ENCODE results near the gene PKDREJ. TPM values are rescaled to one million over a fixed set of nuclear protein-coding genes. Genes with fewer than 3 reads are reported as not detected.

The PKDREJ gene
- polyA plus RNA-seq, 1 of the 3 experiments (the other 2 are of a cell fraction) = not detected

GRCh38 chr22:46239261-46240048 is 23.7 kb downstream of the PKDREJ start:
- Histone ChIP-seq H3K27me3 (ENCODE audit: insufficient read depth) (no peaks in the 10 kb centered on the region), H2AFZ (ENCODE audit: low read depth) (no peak overlapping the region), H3K4me1 (ENCODE audit: control insufficient read depth in 1 of 2, insufficient read depth in 2 of 2, low read depth in 1 of 2, low read length in 1 of 2) (peaks cover 0 to 63% of the 10 kb centered on the region in 2 experiments; a peak in 2 of 4 replicates), H3K9me3 (no peaks in the 10 kb centered on the region), H3K36me3 (replicated peaks in 1 of 2; ENCODE audit: control insufficient read depth in 1 of 2, insufficient read depth in 2 of 2, low read length in 1 of 2) (peaks cover 0 to 27% of the 10 kb centered on the region in 2 experiments), H3K9ac (no peak overlapping the region), H3K27ac (ENCODE audit: low read depth in 2 of 2, low read length in 1 of 2) (peak overlapping the region in 1 of 2 experiments; percentile 99; a peak in 2 of 4 replicates), H3K4me2 (no peak overlapping the region), H3K4me3 (ENCODE audit: low read depth in 2 of 2, low read length in 1 of 2) (no peak overlapping the region), H4K20me1 (ENCODE audit: insufficient read depth) (no peaks in the 10 kb centered on the region), H3K79me2 (ENCODE audit: insufficient read depth) (no peaks in the 10 kb centered on the region), H3F3A (replicated peaks; ENCODE audit: insufficient read depth) (no peaks in the 10 kb centered on the region), H3K9me2 (no peaks in the 10 kb centered on the region)
- no peak for TF ChIP-seq MEF2A (IDR thresholded peaks at IDR 0.05; ENCODE audit: borderline replicate concordance, low read depth)
- POLR2A ChIA-PET = no interaction called here
- CTCF ChIA-PET = interaction anchor here (3.9 kb wide), 1 partner anchor 117 kb away, joined by 15 read pairs; no protein-coding TSS in a partner anchor
- no peak for DNase-seq
- WGBS (ENCODE audit: low lambda C conversion rate) = 95% methylated on average over 17 of the region's 20 CpGs

GRCh38 chr22:46238541-46238940 is 24.6 kb downstream of the PKDREJ start:
- no peaks in the 10 kb centered on the region for H3K27me3 ChIP-seq (ENCODE audit: insufficient read depth)
- TF ChIP-seq MAX (IDR thresholded peaks at IDR 0.05; ENCODE audit: low read depth) (no peak), SMC3 (IDR thresholded peaks at IDR 0.05; ENCODE audit: low read depth, low read length) (no peak)
- peaks cover 5 to 54% of the 10 kb centered on the region in 2 experiments; a peak in 3 of 4 replicates for H3K4me1 ChIP-seq (ENCODE audit: control insufficient read depth in 1 of 2, insufficient read depth in 2 of 2, low read depth in 1 of 2, low read length in 1 of 2)
- H3K27ac ChIP-seq (ENCODE audit: low read depth in 2 of 2, low read length in 1 of 2) = peak overlapping the region in 1 of 2 experiments; percentile 85; a peak in 2 of 4 replicates
- H3K9me2 ChIP-seq = no peaks in the 10 kb centered on the region
- ChIA-PET POLR2A (no interaction called here), CTCF (interaction anchor here (1.5 to 3.9 kb wide), 2 partner anchors 11 to 116 kb away, joined by 3 to 15 read pairs; no protein-coding TSS in a partner anchor)
- H3K9me3 ChIP-seq = no peaks in the 10 kb centered on the region
- peak; percentile 55 for DNase-seq
- no peak overlapping the region for H3K4me2 ChIP-seq
- no peaks in the 10 kb centered on the region for H3K79me2 ChIP-seq (ENCODE audit: insufficient read depth)
- no peaks in the 10 kb centered on the region for H3F3A ChIP-seq (replicated peaks; ENCODE audit: insufficient read depth)
- no peak overlapping the region for H3K9ac ChIP-seq
- no peak overlapping the region for H2AFZ ChIP-seq (ENCODE audit: low read depth)
- no peak overlapping the region for H3K4me3 ChIP-seq (ENCODE audit: low read depth in 2 of 2, low read length in 1 of 2)
- peaks cover 0 to 21% of the 10 kb centered on the region in 2 experiments for H3K36me3 ChIP-seq (replicated peaks in 1 of 2; ENCODE audit: control insufficient read depth in 1 of 2, insufficient read depth in 2 of 2, low read length in 1 of 2)
- WGBS (ENCODE audit: low lambda C conversion rate) = 90% methylated on average over 15 of the region's 16 CpGs
- no peaks in the 10 kb centered on the region for H4K20me1 ChIP-seq (ENCODE audit: insufficient read depth)

GRCh38 chr22:46237453-46238124 is 25.6 kb downstream of the PKDREJ start:
- no peaks in the 10 kb centered on the region for H3F3A ChIP-seq (replicated peaks; ENCODE audit: insufficient read depth)
- H4K20me1 ChIP-seq (ENCODE audit: insufficient read depth) = no peaks in the 10 kb centered on the region
- ChIA-PET CTCF (interaction anchor here (0.6 to 1.5 kb wide), 3 partner anchors 10 to 115 kb away, joined by 3 read pairs; no protein-coding TSS in a partner anchor), POLR2A (no interaction called here)
- no peaks in the 10 kb centered on the region for H3K9me3 ChIP-seq
- H3K36me3 ChIP-seq (replicated peaks in 1 of 2; ENCODE audit: control insufficient read depth in 1 of 2, insufficient read depth in 2 of 2, low read length in 1 of 2) = peaks cover 0 to 16% of the 10 kb centered on the region in 2 experiments
- peaks cover 10 to 52% of the 10 kb centered on the region in 2 experiments; a peak in 3 of 4 replicates for H3K4me1 ChIP-seq (ENCODE audit: control insufficient read depth in 1 of 2, insufficient read depth in 2 of 2, low read depth in 1 of 2, low read length in 1 of 2)
- no peak for DNase-seq
- no peak overlapping the region for H3K9ac ChIP-seq
- no peak for TF ChIP-seq GATA2 (CRISPR knock-in tag; IDR thresholded peaks at IDR 0.05)
- H3K27me3 ChIP-seq (ENCODE audit: insufficient read depth) = no peaks in the 10 kb centered on the region
- no peak overlapping the region for H3K4me3 ChIP-seq (ENCODE audit: low read depth in 2 of 2, low read length in 1 of 2)
- no peaks in the 10 kb centered on the region for H3K79me2 ChIP-seq (ENCODE audit: insufficient read depth)
- peak overlapping the region in 1 of 2 experiments; percentile 85; a peak in 2 of 4 replicates for H3K27ac ChIP-seq (ENCODE audit: low read depth in 2 of 2, low read length in 1 of 2)
- 92% methylated on average over 12 of the region's 12 CpGs for WGBS (ENCODE audit: low lambda C conversion rate)
- H3K4me2 ChIP-seq = no peak overlapping the region
- H3K9me2 ChIP-seq = no peaks in the 10 kb centered on the region
- no peak overlapping the region for H2AFZ ChIP-seq (ENCODE audit: low read depth)
